Nephron (organoid): Measurements from ENCODE around the gene PEAK1.

Experiments
- H3K27ac Mint-ChIP-seq, 3 experiments: 2 replicates each; pipeline ENCODE4 v1.8.0; 2020; ENCODE audit warnings: mixed read lengths in 3 of 3, mild to moderate bottlenecking in 2 of 3, moderate library complexity in 1 of 3
- H3K27me3 Mint-ChIP-seq: 2 replicates; pipeline ENCODE4 v1.8.0; 2021; ENCODE audit warnings: low read depth, mild to moderate bottlenecking, moderate library complexity, mixed read lengths
- H3K36me3 Mint-ChIP-seq: 2 replicates; pipeline ENCODE4 v1.8.0; 2020; ENCODE audit warnings: low read depth, mixed read lengths
- H3K4me1 Mint-ChIP-seq: 2 replicates; pipeline ENCODE4 v1.8.0; 2020; ENCODE audit warnings: mixed read lengths
- H3K4me3 Mint-ChIP-seq, 3 experiments: 2 replicates each; pipeline ENCODE4 v1.8.0; 2020; ENCODE audit warnings: mild to moderate bottlenecking in 3 of 3, mixed read lengths in 3 of 3, moderate library complexity in 2 of 3
- H3K9me3 Mint-ChIP-seq: 2 replicates; pipeline ENCODE4 v1.8.0; 2020; ENCODE audit warnings: mixed read lengths
- CTCF ChIP-seq, 3 experiments: fragments of 200-600 bp; sonication (generic); IDR thresholded peaks; one replicate each; pipeline ENCODE4 v1.5.0; 2021; ENCODE audit warnings: antibody characterized with exemption in 3 of 3; ENCODE audit not compliant: unreplicated experiment in 3 of 3

The PEAK1 gene

GRCh38 chr15:77392762-77393470 is 27.0 kb downstream of the PEAK1 start:
- Mint-ChIP-seq H3K9me3 (peaks cover 32% of the 10 kb centered on the region), H3K27me3 (no peaks in the 10 kb centered on the region), H3K27ac (no peak overlapping the region), H3K4me1 (no peaks in the 10 kb centered on the region), H3K36me3 (peaks cover 27% of the 10 kb centered on the region), H3K4me3 (no peak overlapping the region)
- TF ChIP-seq CTCF (IDR thresholded peaks at IDR 0.05; ENCODE audit: unreplicated experiment in 3 of 3) = no peak

GRCh38 chr15:77391372-77391951 is 28.4 kb downstream of the PEAK1 start:
- Mint-ChIP-seq H3K9me3 (peaks cover 21% of the 10 kb centered on the region), H3K4me1 (peaks cover 7% of the 10 kb centered on the region), H3K4me3 (no peak overlapping the region), H3K27ac (no peak overlapping the region), H3K36me3 (peaks cover 20% of the 10 kb centered on the region), H3K27me3 (no peaks in the 10 kb centered on the region)
- TF ChIP-seq CTCF (IDR thresholded peaks at IDR 0.05; ENCODE audit: unreplicated experiment in 3 of 3) = no peak

- H3K4me1 Mint-ChIP-seq = peaks cover 19% of the 10 kb centered on the region
- H3K9me3 Mint-ChIP-seq = no peaks in the 10 kb centered on the region
- TF ChIP-seq CTCF (IDR thresholded peaks at IDR 0.05; ENCODE audit: unreplicated experiment in 3 of 3) = no peak
- no peaks in the 10 kb centered on the region for H3K36me3 Mint-ChIP-seq
- no peaks in the 10 kb centered on the region for H3K27me3 Mint-ChIP-seq
- no peak overlapping the region for H3K4me3 Mint-ChIP-seq
- H3K27ac Mint-ChIP-seq = no peak overlapping the region
Measured at GRCh38 chr15:77387365-77388105, 32.4 kb downstream of the PEAK1 start.

- Mint-ChIP-seq H3K4me1 (peaks cover 19% of the 10 kb centered on the region), H3K27me3 (no peaks in the 10 kb centered on the region), H3K9me3 (no peaks in the 10 kb centered on the region), H3K4me3 (no peak overlapping the region), H3K27ac (no peak overlapping the region), H3K36me3 (no peaks in the 10 kb centered on the region)
- TF ChIP-seq CTCF (IDR thresholded peaks at IDR 0.05; ENCODE audit: unreplicated experiment in 3 of 3) = no peak
Measured at GRCh38 chr15:77386626-77387025, 33.3 kb downstream of the PEAK1 start.

- Mint-ChIP-seq H3K27ac (no peak overlapping the region), H3K27me3 (no peaks in the 10 kb centered on the region), H3K36me3 (no peaks in the 10 kb centered on the region), H3K4me1 (peaks cover 19% of the 10 kb centered on the region), H3K4me3 (no peak overlapping the region), H3K9me3 (no peaks in the 10 kb centered on the region)
- no peak for TF ChIP-seq CTCF (IDR thresholded peaks at IDR 0.05; ENCODE audit: unreplicated experiment in 3 of 3)
Measured at GRCh38 chr15:77384589-77385359, 35.1 kb downstream of the PEAK1 start.
